GM12878 (cell line): ENCODE data around the gene NAA11. TPM values are rescaled to one million over a fixed set of nuclear protein-coding genes. Genes with fewer than 3 reads are reported as not detected.

Source experiments
- ATAC-seq: fragments of 200-7000 bp; cut with Tn5 transposase; 3 replicates; pipeline ENCODE4 v1.9.1; 2020; ENCODE audit warnings: mild to moderate bottlenecking, moderate library complexity
- BruUV-seq: library from RNA; stranded (reverse); fragments of 400-500 nt; replicated peaks from 2 replicates; lab custom pipeline; 2021; lab: Mats Ljungman, UMichigan
- CTCF ChIA-PET: fragments of 300-600 bp; sonication (Branson Sonifier 250); formaldehyde crosslinking; extraction: SDS; loops from one replicate; lab custom pipeline; 2021; ENCODE audit warnings: inconsistent platforms; lab: Yijun Ruan, JAX
- POLR2A ChIA-PET: fragments of 350-600 bp; formaldehyde crosslinking; extraction: SDS; loops from one replicate; lab custom pipeline; 2021; ENCODE audit warnings: inconsistent platforms; lab: Charles Lee
- RAD21 ChIA-PET: fragments of 300-600 bp; sonication (Branson Sonifier 250); formaldehyde crosslinking; loops from one replicate; lab custom pipeline; 2023; ENCODE audit warnings: antibody characterized with exemption; ENCODE audit not compliant: unreplicated experiment; lab: Charles Lee
- SMC1A ChIA-PET: fragments of 300-600 bp; sonication (Branson Sonifier 250); formaldehyde crosslinking; loops from one replicate; lab custom pipeline; 2023; ENCODE audit not compliant: unreplicated experiment, uncharacterized antibody; lab: Charles Lee
- DNase-seq: peaks from one replicate; pipeline ENCODE4 v3.0.0-alpha.2; 2011; ENCODE audit warnings: low read depth, low spot score
- FAIRE-seq: peaks from 3 replicates; lab custom pipeline; 2011; peaks lifted over from hg19 to GRCh38; lab: Jason Lieb, UNC
- H2AFZ ChIP-seq: 2 replicates; pipeline ENCODE4 v1.6.0; 2011; ENCODE audit warnings: low read depth, low read length, control low read depth; ENCODE audit not compliant: control insufficient read depth
- H3K27ac ChIP-seq: 2 replicates; pipeline ENCODE4 v1.5.1; 2011; ENCODE audit warnings: control low read depth; ENCODE audit not compliant: control insufficient read depth, insufficient read depth
- H3K27me3 ChIP-seq, 2 experiments: replicated peaks in 1 of 2; 2 replicates each; pipeline versions ENCODE4 v1.6.0 to v1.6.1; 2011; ENCODE audit warnings: low read length in 1 of 2; ENCODE audit not compliant: control insufficient read depth in 2 of 2, insufficient read depth in 2 of 2
- H3K36me3 ChIP-seq, 2 experiments: 2 replicates each; pipeline ENCODE4 v1.5.1; 2011; ENCODE audit warnings: low read length in 1 of 2; ENCODE audit not compliant: control insufficient read depth in 2 of 2, insufficient read depth in 2 of 2
- H3K4me1 ChIP-seq: 2 replicates; pipeline ENCODE4 v1.6.1; 2011; ENCODE audit warnings: mild to moderate bottlenecking, low read length, moderate library complexity, mixed read lengths; ENCODE audit not compliant: control insufficient read depth, insufficient read depth
- H3K4me2 ChIP-seq: 2 replicates; pipeline ENCODE4 v1.6.0; 2011; ENCODE audit warnings: control low read depth; ENCODE audit not compliant: control insufficient read depth, insufficient read depth
- H3K4me3 ChIP-seq: fragments of 200-600 bp; sonication (generic); 2 replicates; pipeline ENCODE4 v1.5.1; 2016
- H3K79me2 ChIP-seq: 2 replicates; pipeline ENCODE4 v1.6.0; 2011; ENCODE audit warnings: low read length; ENCODE audit not compliant: control insufficient read depth, insufficient read depth
- H3K9ac ChIP-seq: 2 replicates; pipeline ENCODE4 v1.8.0; 2011; ENCODE audit warnings: low read length, control low read depth, mixed read lengths; ENCODE audit not compliant: control insufficient read depth, insufficient read depth
- H3K9me3 ChIP-seq: replicated peaks from 3 replicates; pipeline ENCODE4 v1.5.1; 2011; ENCODE audit warnings: mild to moderate bottlenecking, low read length; ENCODE audit not compliant: control insufficient read depth, insufficient read depth
- H4K20me1 ChIP-seq: 2 replicates; pipeline ENCODE4 v1.6.0; 2011; ENCODE audit not compliant: control insufficient read depth, insufficient read depth
- ATF7 ChIP-seq: fragments of 450-650 bp; IDR thresholded peaks from 2 replicates; pipeline ENCODE4 v1.6.1; 2016; ENCODE audit warnings: low read depth, mild to moderate bottlenecking
- BHLHE40 ChIP-seq, 2 experiments: fragments of 450-650 bp in 1 of 2; IDR thresholded peaks; 2 replicates each; pipeline ENCODE4 v1.6.1; 2011 to 2017; ENCODE audit warnings: low read depth in 2 of 2, borderline replicate concordance in 1 of 2, improper control_type of control experiment in 1 of 2, low read length in 1 of 2, mild to moderate bottlenecking in 1 of 2
- FOXM1 ChIP-seq: IDR thresholded peaks from 2 replicates; pipeline ENCODE4 v1.6.1; 2012; ENCODE audit warnings: low read depth, mild to moderate bottlenecking, inconsistent platforms, low read length, moderate library complexity
- KAT2A ChIP-seq: conservative IDR thresholded peaks from 2 replicates; pipeline ENCODE4 v1.6.1; 2011; ENCODE audit warnings: low read depth, low read length; ENCODE audit not compliant: control insufficient read depth
- LARP7 ChIP-seq: fragments of 450-650 bp; IDR thresholded peaks from 2 replicates; pipeline ENCODE4 v1.6.1; 2017; ENCODE audit warnings: mild to moderate bottlenecking
- MEF2B ChIP-seq: fragments of 450-650 bp; IDR thresholded peaks from 2 replicates; pipeline ENCODE4 v1.6.1; 2018; ENCODE audit warnings: mild to moderate bottlenecking, moderate library complexity; ENCODE audit not compliant: partially characterized antibody, poor library complexity, severe bottlenecking
- MTA2 ChIP-seq: fragments of 450-650 bp; IDR thresholded peaks from 2 replicates; pipeline ENCODE4 v1.6.1; 2016; ENCODE audit warnings: low read depth, mild to moderate bottlenecking, moderate library complexity
- RAD21 ChIP-seq: IDR thresholded peaks from 2 replicates; pipeline ENCODE4 v1.6.1; 2011; ENCODE audit warnings: mild to moderate bottlenecking, low read depth, low read length, moderate library complexity; ENCODE audit not compliant: insufficient read depth
- RB1 ChIP-seq: fragments of 450-650 bp; formaldehyde crosslinking; IDR thresholded peaks from 2 replicates; pipeline ENCODE4 v1.6.1; 2017; ENCODE audit warnings: mild to moderate bottlenecking, borderline replicate concordance
- SIN3A ChIP-seq: IDR thresholded peaks from 2 replicates; pipeline ENCODE4 v1.6.1; 2012; ENCODE audit warnings: low read depth, low read length, improper control_type of control experiment
- TBL1XR1 ChIP-seq: IDR thresholded peaks from 2 replicates; pipeline ENCODE4 v1.6.1; 2012; ENCODE audit warnings: low read depth, low read length, improper control_type of control experiment
- TCF3 ChIP-seq: IDR thresholded peaks from 2 replicates; pipeline ENCODE4 v1.6.1; 2012; ENCODE audit warnings: low read depth, mild to moderate bottlenecking, low read length, borderline replicate concordance; ENCODE audit not compliant: insufficient read depth
- ZBTB33 ChIP-seq: fragments of 450-650 bp; IDR thresholded peaks from 2 replicates; pipeline ENCODE4 v1.6.1; 2017; ENCODE audit warnings: mild to moderate bottlenecking
- ZNF207 ChIP-seq: fragments of 450-650 bp; IDR thresholded peaks from 2 replicates; pipeline ENCODE4 v1.6.1; 2014; ENCODE audit warnings: antibody characterized with exemption, mild to moderate bottlenecking, borderline replicate concordance
- WGBS: methylation state at CpG from one replicate; pipeline ENCODE4 v1.1.6; 2016; ENCODE audit warnings: low lambda C conversion rate; ENCODE audit not compliant: insufficient replicate concordance, insufficient coverage; ENCODE audit errors: missing lambda C conversion rate; 5-methylcytosine and 5-hydroxymethylcytosine counted together
- in situ Hi-C: fragments of 300-500 bp; cut with MboI; formaldehyde crosslinking; loops from 9 replicates; pipeline ENCODE4 v1.14.3; 2018; ENCODE audit warnings: mixed read lengths
- intact Hi-C: fragments of 100-400 bp; cut with micrococcal nuclease; formaldehyde crosslinking; loops from one replicate; pipeline ENCODE4 v1.14.2; 2022; ENCODE audit not compliant: unreplicated experiment
- polyA plus RNA-seq, 11 experiments: library from polyadenylated mRNA; depleted of rRNA in 4 of 11; unstranded in 6 of 11; stranded (reverse) in 5 of 11; fragments of >200 nt; fragmentation: Nextera tagmentation in 4 of 11; fragmentation: Illumina TruSeq in 1 of 11; extraction: Ambion mirVana in 4 of 11; extraction: Trizol in 1 of 11; gene quantifications; 1 replicate in 1 of 11; 2 replicates in 10 of 11; pipeline versions ENCODE4 v1.2.1 to v1.2.3, GENCODE V29; 2011 to 2016; ENCODE audit warnings: inconsistent platforms in 2 of 11, missing spikeins in 2 of 11, low read depth in 1 of 11
- total RNA-seq, 4 experiments: library from RNA; depleted of rRNA in 3 of 4; stranded (reverse); fragments of >200 nt in 3 of 4; fragmentation: Illumina TruSeq in 1 of 4; extraction: Trizol in 1 of 4; gene quantifications; 2 replicates each; pipeline versions ENCODE4 v1.2.1 to v1.2.3, GENCODE V29; 2013 to 2021
- TF ChIP-seq, protein P1 (sequence below): fragments of 450-650 bp; IDR thresholded peaks from 2 replicates; pipeline ENCODE4 v1.6.1; 2017; ENCODE audit warnings: low read depth, mild to moderate bottlenecking, moderate library complexity
- TF ChIP-seq, protein P2 (sequence below): IDR thresholded peaks from 2 replicates; pipeline ENCODE4 v1.6.1; 2012; ENCODE audit warnings: improper control_type of control experiment, low read depth, low read length; ENCODE audit not compliant: insufficient replicate concordance

The NAA11 gene
- total and polyA plus RNA-seq, 10 of the 15 experiments (the other 5 are each of a cell fraction or from before 2014, with no cell fraction given), result 0.12 to 0.16 TPM; not detected in 8

DNA sequence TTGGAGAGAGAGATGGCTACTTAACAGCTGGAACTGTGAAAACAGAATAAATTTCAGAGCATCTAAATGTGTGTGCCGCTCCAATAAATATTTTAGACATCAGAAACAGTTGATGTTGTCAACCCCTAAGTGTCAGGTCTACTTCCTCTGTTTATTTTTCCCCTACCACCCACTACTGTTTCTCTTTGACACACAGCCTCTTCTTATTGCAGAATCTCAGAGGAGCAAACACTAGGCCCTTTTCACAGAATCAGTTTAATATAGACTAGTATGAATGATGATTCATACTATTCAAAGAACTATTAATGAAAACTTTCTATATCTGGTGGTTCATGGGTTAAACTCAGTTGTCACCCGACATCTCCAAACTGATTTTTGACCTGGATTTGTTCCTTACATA lies 33.9 kb downstream of the NAA11 start:
- CTCF ChIA-PET, result interaction anchor here (1.0 kb wide), 1 partner anchor 10 kb away, joined by 3 read pairs; no protein-coding TSS in a partner anchor
- H3K4me2 ChIP-seq, result no peak overlapping the region
- BruUV-seq, result no TSS peak
- no peaks in the 10 kb centered on the region for H3K79me2 ChIP-seq
- intact Hi-C loops, result no loop called here
- DNase-seq, result no peak
- H3K4me3 ChIP-seq, result no peak overlapping the region
- RAD21 ChIA-PET, result no interaction called here
- no peak overlapping the region for H2AFZ ChIP-seq
- POLR2A ChIA-PET, result no interaction called here
- no peaks in the 10 kb centered on the region for H3K4me1 ChIP-seq
- no peak overlapping the region for H3K9ac ChIP-seq
- in situ Hi-C loops, result no loop called here
- H3K27ac ChIP-seq, result no peak overlapping the region
- no peaks in the 10 kb centered on the region for H3K9me3 ChIP-seq
- peak; percentile 83 for ATAC-seq
- no peaks in the 10 kb centered on the region for H3K27me3 ChIP-seq
- SMC1A ChIA-PET, result interaction anchor here (0.7 to 1.8 kb wide), 3 partner anchors 19 to 59 kb away, joined by 3 to 6 read pairs (median 3); no protein-coding TSS in a partner anchor
- FAIRE-seq, result no peak
- H4K20me1 ChIP-seq, result no peaks in the 10 kb centered on the region
- 0% methylated on average over 2 of the region's 2 CpGs for WGBS
- H3K36me3 ChIP-seq, result no peaks in the 10 kb centered on the region
- TF ChIP-seq ZBTB33 (no peak), MTA2 (peak; percentile 70), FOXM1 (no peak; the same call in 1 of the 2 replicates), ATF7 (peak; percentile 42; the same call in 1 of the 2 replicates), ZNF207 (no peak), MEF2B (peak; percentile 52), KAT2A (no peak), LARP7 (no peak), BHLHE40 (IDR thresholded peaks at IDR 0.05; ENCODE audit: borderline replicate concordance in 1 of 2, low read depth in 2 of 2, low read length in 1 of 2) (no peak), RB1 (no peak), SIN3A (no peak), RAD21 (no peak), TBL1XR1 (no peak), TCF3 (no peak)
- TF ChIP-seq, protein P1, sequence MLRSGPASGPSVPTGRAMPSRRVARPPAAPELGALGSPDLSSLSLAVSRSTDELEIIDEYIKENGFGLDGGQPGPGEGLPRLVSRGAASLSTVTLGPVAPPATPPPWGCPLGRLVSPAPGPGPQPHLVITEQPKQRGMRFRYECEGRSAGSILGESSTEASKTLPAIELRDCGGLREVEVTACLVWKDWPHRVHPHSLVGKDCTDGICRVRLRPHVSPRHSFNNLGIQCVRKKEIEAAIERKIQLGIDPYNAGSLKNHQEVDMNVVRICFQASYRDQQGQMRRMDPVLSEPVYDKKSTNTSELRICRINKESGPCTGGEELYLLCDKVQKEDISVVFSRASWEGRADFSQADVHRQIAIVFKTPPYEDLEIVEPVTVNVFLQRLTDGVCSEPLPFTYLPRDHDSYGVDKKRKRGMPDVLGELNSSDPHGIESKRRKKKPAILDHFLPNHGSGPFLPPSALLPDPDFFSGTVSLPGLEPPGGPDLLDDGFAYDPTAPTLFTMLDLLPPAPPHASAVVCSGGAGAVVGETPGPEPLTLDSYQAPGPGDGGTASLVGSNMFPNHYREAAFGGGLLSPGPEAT, result peak; percentile 32; the same call in 1 of the 2 replicates
- TF ChIP-seq, protein P2, sequence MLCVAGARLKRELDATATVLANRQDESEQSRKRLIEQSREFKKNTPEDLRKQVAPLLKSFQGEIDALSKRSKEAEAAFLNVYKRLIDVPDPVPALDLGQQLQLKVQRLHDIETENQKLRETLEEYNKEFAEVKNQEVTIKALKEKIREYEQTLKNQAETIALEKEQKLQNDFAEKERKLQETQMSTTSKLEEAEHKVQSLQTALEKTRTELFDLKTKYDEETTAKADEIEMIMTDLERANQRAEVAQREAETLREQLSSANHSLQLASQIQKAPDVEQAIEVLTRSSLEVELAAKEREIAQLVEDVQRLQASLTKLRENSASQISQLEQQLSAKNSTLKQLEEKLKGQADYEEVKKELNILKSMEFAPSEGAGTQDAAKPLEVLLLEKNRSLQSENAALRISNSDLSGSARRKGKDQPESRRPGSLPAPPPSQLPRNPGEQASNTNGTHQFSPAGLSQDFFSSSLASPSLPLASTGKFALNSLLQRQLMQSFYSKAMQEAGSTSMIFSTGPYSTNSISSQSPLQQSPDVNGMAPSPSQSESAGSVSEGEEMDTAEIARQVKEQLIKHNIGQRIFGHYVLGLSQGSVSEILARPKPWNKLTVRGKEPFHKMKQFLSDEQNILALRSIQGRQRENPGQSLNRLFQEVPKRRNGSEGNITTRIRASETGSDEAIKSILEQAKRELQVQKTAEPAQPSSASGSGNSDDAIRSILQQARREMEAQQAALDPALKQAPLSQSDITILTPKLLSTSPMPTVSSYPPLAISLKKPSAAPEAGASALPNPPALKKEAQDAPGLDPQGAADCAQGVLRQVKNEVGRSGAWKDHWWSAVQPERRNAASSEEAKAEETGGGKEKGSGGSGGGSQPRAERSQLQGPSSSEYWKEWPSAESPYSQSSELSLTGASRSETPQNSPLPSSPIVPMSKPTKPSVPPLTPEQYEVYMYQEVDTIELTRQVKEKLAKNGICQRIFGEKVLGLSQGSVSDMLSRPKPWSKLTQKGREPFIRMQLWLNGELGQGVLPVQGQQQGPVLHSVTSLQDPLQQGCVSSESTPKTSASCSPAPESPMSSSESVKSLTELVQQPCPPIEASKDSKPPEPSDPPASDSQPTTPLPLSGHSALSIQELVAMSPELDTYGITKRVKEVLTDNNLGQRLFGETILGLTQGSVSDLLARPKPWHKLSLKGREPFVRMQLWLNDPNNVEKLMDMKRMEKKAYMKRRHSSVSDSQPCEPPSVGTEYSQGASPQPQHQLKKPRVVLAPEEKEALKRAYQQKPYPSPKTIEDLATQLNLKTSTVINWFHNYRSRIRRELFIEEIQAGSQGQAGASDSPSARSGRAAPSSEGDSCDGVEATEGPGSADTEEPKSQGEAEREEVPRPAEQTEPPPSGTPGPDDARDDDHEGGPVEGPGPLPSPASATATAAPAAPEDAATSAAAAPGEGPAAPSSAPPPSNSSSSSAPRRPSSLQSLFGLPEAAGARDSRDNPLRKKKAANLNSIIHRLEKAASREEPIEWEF, result no peak
